ENCODE measurements around the gene YBX3.

The YBX3 gene

DNA sequence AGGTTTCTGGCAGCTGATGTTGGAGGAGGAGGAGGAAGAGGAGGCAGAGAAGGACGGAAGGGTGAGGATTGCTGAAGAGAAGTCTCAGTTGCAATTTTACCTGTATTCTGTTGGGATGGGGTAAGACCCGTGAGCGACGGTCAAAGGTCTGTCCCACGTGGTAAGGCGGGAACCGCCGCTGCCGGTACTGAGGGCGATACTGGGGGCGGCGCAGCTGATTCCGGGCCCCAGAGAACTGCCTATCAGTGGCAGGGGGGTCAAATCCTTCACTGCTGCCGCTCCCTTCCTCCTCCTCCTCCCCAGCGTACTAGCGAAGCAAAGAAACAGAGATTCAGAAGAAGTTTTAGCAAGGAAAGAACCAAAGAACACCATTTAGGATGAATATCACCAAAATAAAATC, 13.3 kb downstream of the YBX3 start:
- Mint-ChIP-seq H3K27me3 (no peaks in the 10 kb centered on the region), H3K4me3 (no peak overlapping the region)

GRCh38 chr12:10708862-10709261, 14.3 kb downstream of the YBX3 start:
- H3K4me3 Mint-ChIP-seq: no peak overlapping the region
- no peak overlapping the region for H3K27ac Mint-ChIP-seq
- no peaks in the 10 kb centered on the region for H3K27me3 Mint-ChIP-seq
- no peak for DNase-seq
- H3K9me3 Mint-ChIP-seq: no peaks in the 10 kb centered on the region
- H3K4me1 Mint-ChIP-seq: peaks cover 5% of the 10 kb centered on the region
- no peak for ATAC-seq

More for the DNA sequence above, 13.3 kb downstream of the YBX3 start:
- Mint-ChIP-seq H3K9me3 (no peaks in the 10 kb centered on the region), H3K4me1 (peaks cover 5% of the 10 kb centered on the region), H3K27ac (no peak overlapping the region)
- DNase-seq (no peak), ATAC-seq (no peak)

GRCh38 chr12:10705655-10706054, 17.5 kb downstream of the YBX3 start:
- DNase-seq: no peak
- H3K27ac Mint-ChIP-seq: no peak overlapping the region
- no peak overlapping the region for H3K4me3 Mint-ChIP-seq
- no peak for ATAC-seq
- H3K9me3 Mint-ChIP-seq: no peaks in the 10 kb centered on the region
- H3K4me1 Mint-ChIP-seq: peaks cover 20% of the 10 kb centered on the region
- no peaks in the 10 kb centered on the region for H3K27me3 Mint-ChIP-seq

DNA sequence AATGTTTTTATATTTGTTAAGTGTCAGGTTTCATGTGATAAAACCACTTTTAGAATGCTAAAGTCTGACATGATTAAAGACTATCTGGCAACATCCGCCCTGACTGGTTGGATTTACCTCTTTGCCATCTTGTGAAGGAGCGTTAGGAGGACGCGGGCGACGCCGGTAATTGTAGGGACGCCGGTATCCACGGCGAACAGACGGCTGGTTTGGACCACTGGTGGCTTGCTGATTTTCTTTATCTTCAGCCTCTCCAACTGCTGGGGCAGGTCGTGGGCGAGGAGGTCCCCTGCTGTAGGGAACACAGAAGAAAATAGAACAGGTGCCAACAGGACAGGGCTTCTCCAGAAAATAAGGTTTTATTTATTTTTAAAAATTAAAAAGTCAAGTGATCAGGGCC, 21.3 kb downstream of the YBX3 start:
- no peaks in the 10 kb centered on the region for H3K9me3 Mint-ChIP-seq
- H3K27me3 Mint-ChIP-seq: no peaks in the 10 kb centered on the region
- DNase-seq (no peak), ATAC-seq (no peak)
- no peak overlapping the region for H3K27ac Mint-ChIP-seq
- peaks cover 16% of the 10 kb centered on the region for H3K4me1 Mint-ChIP-seq
- no peak overlapping the region for H3K4me3 Mint-ChIP-seq

DNA sequence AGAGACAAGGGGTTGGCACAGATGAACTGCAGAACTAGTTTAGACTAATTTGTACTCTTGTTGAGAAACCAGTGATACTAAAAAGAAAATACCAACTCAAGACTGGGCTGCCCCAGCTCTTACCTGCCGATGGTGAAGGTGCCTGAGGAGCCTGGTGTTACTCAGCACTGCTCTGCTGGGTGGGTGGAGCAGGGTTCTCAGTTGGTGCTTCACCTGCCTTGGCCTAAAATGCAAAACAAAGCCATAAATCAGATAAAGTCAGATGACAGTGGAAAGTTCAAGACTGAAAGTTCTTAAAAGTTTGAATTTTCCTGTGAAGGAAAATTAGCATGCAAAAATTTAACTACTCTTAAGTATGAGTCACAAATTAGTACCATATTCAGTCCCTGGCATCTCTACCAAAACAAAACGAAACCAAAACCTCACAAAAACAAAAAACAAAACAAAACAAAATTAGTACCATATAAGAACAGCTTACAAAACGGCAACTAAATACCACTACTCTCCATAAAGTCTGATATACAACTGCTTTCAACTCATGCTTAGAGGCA, 21.9 kb downstream of the YBX3 start:
- DNase-seq: peak in 1 of 2 donors; percentile 24
- no peaks in the 10 kb centered on the region for H3K9me3 Mint-ChIP-seq
- peak overlapping the region; percentile 13 to 37 for H3K27ac Mint-ChIP-seq
- no peaks in the 10 kb centered on the region for H3K27me3 Mint-ChIP-seq
- peak overlapping the region in 1 of 2 donors; percentile 20 for H3K4me3 Mint-ChIP-seq
- peaks cover 16% of the 10 kb centered on the region for H3K4me1 Mint-ChIP-seq
- ATAC-seq: peak; percentile 91

DNA sequence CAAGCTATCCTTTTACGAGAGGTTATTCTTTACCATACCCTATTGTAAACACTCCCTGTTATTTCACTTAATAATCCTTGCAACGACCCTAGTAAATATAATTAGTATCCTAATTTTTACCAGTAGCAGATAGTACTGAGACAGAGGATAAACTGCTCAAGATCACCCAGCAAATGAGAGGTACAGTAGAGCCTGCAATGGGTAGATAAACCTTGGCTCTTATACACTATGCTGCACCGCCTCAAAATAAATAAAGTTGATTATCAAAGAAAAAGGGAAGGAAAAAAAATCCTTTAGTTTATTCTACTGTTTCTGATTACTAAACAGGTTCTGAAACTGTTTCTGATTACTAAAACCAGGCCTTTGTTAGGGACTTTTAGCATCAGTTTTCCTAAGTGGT, 22.5 kb downstream of the YBX3 start:
- peak overlapping the region in 1 of 2 donors; percentile 8 for H3K27ac Mint-ChIP-seq
- H3K4me3 Mint-ChIP-seq: no peak overlapping the region
- no peaks in the 10 kb centered on the region for H3K9me3 Mint-ChIP-seq
- ATAC-seq (no peak), DNase-seq (no peak)
- no peaks in the 10 kb centered on the region for H3K27me3 Mint-ChIP-seq
- H3K4me1 Mint-ChIP-seq: peaks cover 16% of the 10 kb centered on the region

GRCh38 chr12:10697862-10698261, 25.3 kb downstream of the YBX3 start:
- no peak for ATAC-seq
- no peaks in the 10 kb centered on the region for H3K9me3 Mint-ChIP-seq
- H3K27ac Mint-ChIP-seq: no peak overlapping the region
- no peak overlapping the region for H3K4me3 Mint-ChIP-seq
- DNase-seq: no peak
- H3K27me3 Mint-ChIP-seq: no peaks in the 10 kb centered on the region
- H3K4me1 Mint-ChIP-seq: peaks cover 16% of the 10 kb centered on the region

DNA sequence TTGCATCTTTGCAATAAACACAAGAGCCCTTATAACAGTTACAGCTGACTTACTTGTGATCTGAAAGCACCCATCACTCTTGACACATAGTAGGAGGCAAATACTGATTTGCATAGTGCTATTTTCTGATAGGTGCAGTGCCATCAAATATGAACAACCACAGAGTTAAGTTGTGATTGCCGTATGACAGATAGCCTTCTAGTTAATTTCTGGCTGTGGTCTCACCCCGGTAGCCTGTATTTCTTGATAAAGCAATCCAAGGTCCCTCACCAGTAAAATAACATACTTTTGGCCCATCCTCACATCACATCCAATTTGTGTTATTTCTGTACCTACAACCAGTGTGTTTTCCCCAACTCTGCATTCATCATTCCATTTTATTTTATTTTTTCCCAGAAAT, 26.0 kb downstream of the YBX3 start:
- H3K9me3 Mint-ChIP-seq: no peaks in the 10 kb centered on the region
- no peak for ATAC-seq
- no peaks in the 10 kb centered on the region for H3K27me3 Mint-ChIP-seq
- no peak overlapping the region for H3K27ac Mint-ChIP-seq
- peaks cover 16% of the 10 kb centered on the region for H3K4me1 Mint-ChIP-seq
- no peak overlapping the region for H3K4me3 Mint-ChIP-seq
- DNase-seq: no peak

GRCh38 chr12:10690906-10691305, 32.2 kb downstream of the YBX3 start:
- Mint-ChIP-seq H3K9me3 (peaks cover 8 to 16% of the 10 kb centered on the region in 2 donors), H3K27me3 (no peaks in the 10 kb centered on the region), H3K27ac (no peak overlapping the region), H3K4me3 (no peak overlapping the region), H3K4me1 (no peaks in the 10 kb centered on the region)
- ATAC-seq: no peak
- DNase-seq: no peak

GRCh38 chr12:10689146-10689545, 34.0 kb downstream of the YBX3 start:
- no peak for DNase-seq
- no peak for ATAC-seq
- Mint-ChIP-seq H3K4me3 (no peak overlapping the region), H3K27ac (no peak overlapping the region), H3K4me1 (no peaks in the 10 kb centered on the region), H3K9me3 (peaks cover 8 to 16% of the 10 kb centered on the region in 2 donors), H3K27me3 (peaks cover 9% of the 10 kb centered on the region)

DNA sequence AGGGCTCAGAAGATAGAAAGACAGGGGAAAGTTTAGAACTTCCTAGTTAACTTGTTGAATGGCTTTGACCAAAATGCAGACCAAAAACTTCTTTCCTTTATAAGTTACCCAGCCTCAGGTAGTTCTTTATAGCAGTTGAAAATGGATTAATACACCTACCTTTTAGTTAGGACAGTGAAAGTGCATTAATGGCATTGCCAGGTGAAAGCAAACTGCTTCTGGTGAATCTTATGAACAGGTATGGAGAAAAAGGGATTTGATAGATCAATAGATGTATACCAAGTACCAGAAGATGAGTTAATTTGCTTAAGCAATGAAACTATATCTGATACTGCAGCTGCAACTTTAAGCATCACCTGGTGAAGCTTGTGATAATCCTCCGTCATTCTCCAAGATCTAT, 35.1 kb downstream of the YBX3 start:
- no peak overlapping the region for H3K27ac Mint-ChIP-seq
- no peak for DNase-seq
- H3K27me3 Mint-ChIP-seq: peaks cover 9% of the 10 kb centered on the region
- no peaks in the 10 kb centered on the region for H3K4me1 Mint-ChIP-seq
- H3K4me3 Mint-ChIP-seq: no peak overlapping the region
- ATAC-seq: no peak
- peaks cover 8 to 16% of the 10 kb centered on the region in 2 donors for H3K9me3 Mint-ChIP-seq

DNA sequence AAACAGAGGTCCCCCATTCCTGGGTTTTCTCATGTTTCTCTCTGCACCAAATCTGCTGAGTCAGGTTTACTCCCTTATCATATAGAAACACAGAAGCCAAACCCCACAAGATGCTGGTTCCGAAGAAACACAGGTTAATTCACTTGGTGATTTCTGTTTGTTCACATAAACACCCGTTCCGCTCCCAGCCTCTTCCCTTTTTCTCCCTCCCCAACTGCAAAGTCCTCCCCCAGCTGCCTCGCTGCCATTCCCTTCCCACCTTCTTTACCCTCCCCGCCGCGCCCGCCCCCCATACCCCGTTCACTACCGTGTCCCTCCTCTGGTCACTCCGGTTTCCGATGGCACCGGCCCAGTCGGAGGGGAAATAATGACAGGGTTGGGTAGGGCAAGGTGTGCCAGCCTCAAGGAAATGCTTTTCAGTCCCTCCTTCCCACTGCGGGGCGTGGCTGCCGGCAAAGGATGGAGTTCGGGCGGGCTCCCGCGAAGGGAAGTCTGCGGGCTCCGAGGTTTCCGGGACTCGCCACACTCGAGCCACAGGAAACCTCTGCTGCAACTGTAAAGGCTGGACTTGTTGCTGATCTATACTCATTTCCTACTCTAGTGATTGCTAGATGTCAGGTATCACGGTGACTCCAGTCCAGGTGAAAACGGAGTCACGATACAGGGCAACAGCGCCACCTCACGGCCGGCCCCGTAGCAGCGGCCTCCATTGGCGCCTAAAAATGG, 49.3 kb downstream of the YBX3 start, which contains the start of gene STYK1:
Gene STYK1 (minus strand): TSS at position 394 of the 726 bp plus-strand sequence. CDS start 39,434 bp downstream, outside the sequence.
- H3K4me3 Mint-ChIP-seq: peak within 1 kb of the TSS; percentile 88 to 89
- no peaks in the 10 kb centered on the region for H3K9me3 Mint-ChIP-seq
- peaks cover 30% of the 10 kb centered on the region for H3K27me3 Mint-ChIP-seq
- ATAC-seq (peak; percentile 97), DNase-seq (peak; percentile 79 to 84)
- H3K4me1 Mint-ChIP-seq: peaks cover 58% of the 10 kb centered on the region
- H3K27ac Mint-ChIP-seq: peak within 1 kb of the TSS; percentile 35 to 57

DNA sequence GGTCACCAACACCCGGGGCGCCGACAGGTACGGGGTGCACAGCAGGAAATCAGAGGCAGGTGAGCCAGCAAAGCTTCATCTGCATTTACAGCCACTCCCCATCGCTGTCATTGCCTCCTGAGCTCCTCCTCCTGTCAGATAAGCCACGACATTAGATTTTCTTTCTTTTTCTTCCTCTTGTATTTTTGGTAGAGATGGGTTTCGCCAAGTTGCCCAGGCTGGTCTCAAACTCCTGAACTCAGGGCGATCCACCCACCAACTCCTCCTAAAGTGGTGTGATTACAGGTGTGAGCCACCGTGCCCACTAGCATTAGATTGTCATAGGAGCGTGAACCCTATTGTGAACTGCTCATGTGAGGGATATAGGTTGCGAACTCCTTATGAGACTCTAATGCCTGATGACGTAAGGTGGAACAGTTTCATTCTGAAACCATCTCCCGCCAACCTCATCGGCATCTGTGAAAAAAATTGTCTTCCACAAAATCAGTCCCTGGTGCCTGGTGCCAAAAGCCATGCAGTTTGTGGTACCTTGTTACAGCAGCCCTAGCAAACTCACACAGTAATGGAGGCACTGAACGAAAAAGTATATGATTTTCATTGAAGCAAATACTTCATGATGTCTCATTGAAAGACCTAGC, 50.8 kb downstream of the YBX3 start:
- H3K27me3 Mint-ChIP-seq: peaks cover 17% of the 10 kb centered on the region
- DNase-seq: peak in 1 of 2 donors; percentile 21
- peaks cover 57% of the 10 kb centered on the region for H3K4me1 Mint-ChIP-seq
- no peaks in the 10 kb centered on the region for H3K9me3 Mint-ChIP-seq
- peak overlapping the region in 1 of 2 donors; percentile 10 for H3K27ac Mint-ChIP-seq
- peak overlapping the region; percentile 88 to 89 for H3K4me3 Mint-ChIP-seq
- ATAC-seq: no peak

DNA sequence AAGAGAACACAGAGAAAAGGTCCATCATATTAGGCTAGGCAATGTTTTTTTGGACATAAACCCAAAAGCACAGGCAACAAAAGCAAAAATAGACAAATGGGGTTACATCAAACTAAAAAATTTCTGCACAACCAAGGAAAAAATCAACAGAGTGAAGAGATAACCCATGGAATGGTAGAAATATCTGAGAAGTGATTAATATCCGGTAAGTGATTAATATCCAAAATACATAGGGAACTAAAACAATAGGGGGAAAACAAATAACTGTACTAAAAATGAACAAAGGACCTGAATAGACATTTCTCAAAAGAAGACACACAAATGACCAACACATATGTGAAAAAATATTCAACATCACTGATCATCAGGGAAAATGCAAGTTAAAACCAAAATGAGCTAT, 53.6 kb downstream of the YBX3 start:
- no peak overlapping the region for H3K27ac Mint-ChIP-seq
- no peak overlapping the region for H3K4me3 Mint-ChIP-seq
- no peaks in the 10 kb centered on the region for H3K9me3 Mint-ChIP-seq
- peaks cover 45% of the 10 kb centered on the region for H3K4me1 Mint-ChIP-seq
- DNase-seq: no peak
- H3K27me3 Mint-ChIP-seq: no peaks in the 10 kb centered on the region
- ATAC-seq: no peak

GRCh38 chr12:10668526-10668925, 54.6 kb downstream of the YBX3 start:
- Mint-ChIP-seq H3K9me3 (no peaks in the 10 kb centered on the region), H3K4me3 (peak overlapping the region; percentile 81 to 87), H3K27me3 (no peaks in the 10 kb centered on the region), H3K27ac (peak overlapping the region; percentile 13 to 90), H3K4me1 (peaks cover 35% of the 10 kb centered on the region)
- DNase-seq: no peak
- no peak for ATAC-seq

GRCh38 chr12:10667581-10667980, 55.5 kb downstream of the YBX3 start:
- ATAC-seq: no peak
- no peak overlapping the region for H3K27ac Mint-ChIP-seq
- H3K9me3 Mint-ChIP-seq: no peaks in the 10 kb centered on the region
- peak overlapping the region in 1 of 2 donors; percentile 28 for H3K4me3 Mint-ChIP-seq
- H3K4me1 Mint-ChIP-seq: peaks cover 25% of the 10 kb centered on the region
- no peaks in the 10 kb centered on the region for H3K27me3 Mint-ChIP-seq
- no peak for DNase-seq

Measured in stimulated activated naive CD8-positive, alpha-beta T cell treated with anti-CD3 and anti-CD28 coated beads, Interleukin-15, amount 100 ng/mL, for 72 hours (primary cell).